Activated CD4-positive, alpha-beta memory T cell treated with anti-CD3 and anti-CD28 coated beads for 36 hours (primary cell): ENCODE data around the gene SERTAD1. TPM values are rescaled to one million over a fixed set of nuclear protein-coding genes. Genes with fewer than 3 reads are reported as not detected.

ENCODE experiments used
- CTCF ChIA-PET: fragments of 350-600 bp; sonication (Branson Sonifier 250); formaldehyde crosslinking; loops from one replicate; lab custom pipeline; 2021; ENCODE audit warnings: antibody characterized with exemption, inconsistent platforms; lab: Charles Lee
- POLR2A ChIA-PET: fragments of 350-600 bp; sonication (Branson Sonifier 250); formaldehyde crosslinking; loops from one replicate; lab custom pipeline; 2021; ENCODE audit warnings: antibody characterized with exemption; lab: Charles Lee
- DNase-seq: peaks from one replicate; pipeline ENCODE4 v3.0.0-alpha.2; 2020
- H3K27ac Mint-ChIP-seq: one replicate; pipeline ENCODE4 v1.8.0; 2021; ENCODE audit warnings: mixed read lengths
- H3K27me3 Mint-ChIP-seq: one replicate; pipeline ENCODE4 v1.8.0; 2021; ENCODE audit warnings: mixed read lengths
- H3K36me3 Mint-ChIP-seq: one replicate; pipeline ENCODE4 v1.8.0; 2021; ENCODE audit warnings: mixed read lengths
- H3K4me1 Mint-ChIP-seq: one replicate; pipeline ENCODE4 v1.8.0; 2021; ENCODE audit warnings: low read depth, mixed read lengths
- H3K4me3 Mint-ChIP-seq: one replicate; pipeline ENCODE4 v1.8.0; 2021; ENCODE audit warnings: mild to moderate bottlenecking, mixed read lengths
- H3K9me3 Mint-ChIP-seq: one replicate; pipeline ENCODE4 v1.8.0; 2021; ENCODE audit warnings: mixed read lengths
- intact Hi-C: fragments of 100-400 bp; cut with micrococcal nuclease; formaldehyde crosslinking; loops from one replicate; pipeline ENCODE4 v1.15.1; 2023
- total RNA-seq, 2 experiments: library from RNA; stranded (reverse); gene quantifications; one replicate each; pipeline ENCODE4 v1.2.3, GENCODE V29; 2021

Gene SERTAD1
- total RNA-seq, 2 experiments from 2014 or later, result 11.5 to 12.6 TPM

GRCh38 chr19:40450664-40451063, 24.9 kb upstream of the SERTAD1 start:
- intact Hi-C loops, result no loop called here

GRCh38 chr19:40449506-40449905, 23.7 kb upstream of the SERTAD1 start:
- Mint-ChIP-seq H3K4me1 (peaks cover 4% of the 10 kb centered on the region), H3K4me3 (no peak overlapping the region), H3K9me3 (no peaks in the 10 kb centered on the region), H3K27me3 (no peaks in the 10 kb centered on the region), H3K36me3 (no peaks in the 10 kb centered on the region), H3K27ac (no peak overlapping the region)
- DNase-seq, result no peak
- POLR2A ChIA-PET, result interaction anchor here (0.6 kb wide), 1 partner anchor 308 kb away, joined by 3 read pairs; no protein-coding TSS in a partner anchor
- CTCF ChIA-PET, result interaction anchor here (0.7 kb wide), 1 partner anchor 86 kb away, joined by 3 read pairs; no protein-coding TSS in a partner anchor
- intact Hi-C loops, result no loop called here

More at GRCh38 chr19:40450664-40451063, 24.9 kb upstream of the SERTAD1 start:
- Mint-ChIP-seq H3K27ac (no peak overlapping the region), H3K36me3 (no peaks in the 10 kb centered on the region), H3K4me1 (no peaks in the 10 kb centered on the region), H3K27me3 (no peaks in the 10 kb centered on the region), H3K4me3 (no peak overlapping the region), H3K9me3 (no peaks in the 10 kb centered on the region)
- no peak for DNase-seq
- CTCF ChIA-PET, result interaction anchor here (1.0 to 1.4 kb wide), 2 partner anchors 14 to 184 kb away, joined by 3 to 4 read pairs; no protein-coding TSS in a partner anchor
- POLR2A ChIA-PET, result no interaction called here

- H3K27me3 Mint-ChIP-seq, result no peaks in the 10 kb centered on the region
- no peak overlapping the region for H3K4me3 Mint-ChIP-seq
- intact Hi-C loops, result no loop called here
- H3K9me3 Mint-ChIP-seq, result no peaks in the 10 kb centered on the region
- H3K27ac Mint-ChIP-seq, result no peak overlapping the region
- ChIA-PET CTCF (interaction anchor here (1.5 kb wide), 1 partner anchor 25 kb away, joined by 4 read pairs; no protein-coding TSS in a partner anchor), POLR2A (no interaction called here)
- peaks cover 14% of the 10 kb centered on the region for H3K4me1 Mint-ChIP-seq
- H3K36me3 Mint-ChIP-seq, result peaks cover 2% of the 10 kb centered on the region
- no peak for DNase-seq
Measured at GRCh38 chr19:40446263-40446784, 20.5 kb upstream of the SERTAD1 start.

GRCh38 chr19:40445780-40446262, 20.0 kb upstream of the SERTAD1 start:
- intact Hi-C loops, result no loop called here
- Mint-ChIP-seq H3K4me1 (peaks cover 14% of the 10 kb centered on the region), H3K36me3 (peaks cover 5% of the 10 kb centered on the region), H3K4me3 (peak overlapping the region; percentile 9), H3K27me3 (no peaks in the 10 kb centered on the region), H3K9me3 (no peaks in the 10 kb centered on the region), H3K27ac (no peak overlapping the region)
- ChIA-PET CTCF (interaction anchor here (1.5 to 4.0 kb wide), 2 partner anchors 19 to 25 kb away, joined by 4 to 32 read pairs; partner anchors contain the start of genes BLVRB and SPTBN4), POLR2A (no interaction called here)
- DNase-seq, result no peak

- DNase-seq, result no peak
- Mint-ChIP-seq H3K27me3 (no peaks in the 10 kb centered on the region), H3K9me3 (no peaks in the 10 kb centered on the region), H3K4me1 (peaks cover 14% of the 10 kb centered on the region), H3K27ac (peak overlapping the region; percentile 79), H3K4me3 (peak overlapping the region; percentile 97), H3K36me3 (peaks cover 5% of the 10 kb centered on the region)
- POLR2A ChIA-PET, result interaction anchor here (2.1 to 2.9 kb wide), 2 partner anchors 12 to 19 kb away, joined by 9 to 20 read pairs; partner anchors contain the start of gene BLVRB
- CTCF ChIA-PET, result interaction anchor here (1.0 to 4.0 kb wide), 2 partner anchors 20 to 24 kb away, joined by 3 to 32 read pairs; partner anchors contain the start of genes BLVRB and SPTBN4
- intact Hi-C loops, result loop anchor here (1.0 kb wide), 3 partner anchors 20 to 160 kb away; partner anchors contain the start of gene BLVRB
Measured at GRCh38 chr19:40444825-40445312, 19.1 kb upstream of the SERTAD1 start.

GRCh38 chr19:40444000-40444824, 18.4 kb upstream of the SERTAD1 start, which contains the start of gene SERTAD3:
SERTAD3 (minus strand) TSS chr19:40444335; CDS start chr19:40442080, 2,255 bp downstream.
- DNase-seq, result peak; percentile 97
- ChIA-PET CTCF (interaction anchor here (0.7 to 4.0 kb wide), 5 partner anchors 18 to 23 kb away, joined by 3 to 32 read pairs (median 6); partner anchors contain the start of genes BLVRB, SERTAD1 and SPTBN4), POLR2A (interaction anchor here (0.6 to 3.2 kb wide), 5 partner anchors 11 to 168 kb away, joined by 3 to 25 read pairs (median 10); partner anchors contain the start of genes BLVRB and SERTAD1)
- Mint-ChIP-seq H3K9me3 (no peaks in the 10 kb centered on the region), H3K27me3 (no peaks in the 10 kb centered on the region), H3K27ac (peak within 1 kb of the TSS; percentile 92), H3K4me1 (peaks cover 14% of the 10 kb centered on the region), H3K36me3 (peaks cover 5% of the 10 kb centered on the region), H3K4me3 (peak within 1 kb of the TSS; percentile 97)
- intact Hi-C loops, result loop anchor here (1.0 kb wide), 8 partner anchors 10 to 161 kb away; partner anchors contain the start of genes AKT2, BLVRB, C19orf47 and PLD3

- CTCF ChIA-PET, result interaction anchor here (0.7 to 4.0 kb wide), 7 partner anchors 17 to 191 kb away, joined by 3 to 32 read pairs (median 6); partner anchors contain the start of genes BLVRB, SERTAD1 and SPTBN4
Measured at GRCh38 chr19:40443131-40443999, 17.6 kb upstream of the SERTAD1 start.

GRCh38 chr19:40442328-40443130, 16.7 kb upstream of the SERTAD1 start:
- Mint-ChIP-seq H3K9me3 (no peaks in the 10 kb centered on the region), H3K27ac (peak overlapping the region; percentile 87), H3K27me3 (no peaks in the 10 kb centered on the region), H3K4me3 (peak overlapping the region; percentile 97), H3K4me1 (peaks cover 14% of the 10 kb centered on the region), H3K36me3 (peaks cover 5% of the 10 kb centered on the region)
- intact Hi-C loops, result loop anchor here (1.0 kb wide), 5 partner anchors 8 to 157 kb away; partner anchors contain the start of genes AKT2, C19orf47 and PLD3
- ChIA-PET POLR2A (interaction anchor here (1.0 to 3.2 kb wide), 6 partner anchors 9 to 39 kb away, joined by 5 to 25 read pairs (median 10); partner anchors contain the start of genes BLVRB and SERTAD1), CTCF (interaction anchor here (0.7 to 4.0 kb wide), 7 partner anchors 16 to 192 kb away, joined by 3 to 32 read pairs (median 6); partner anchors contain the start of genes BLVRB, SERTAD1 and SPTBN4)
- DNase-seq, result no peak

More at GRCh38 chr19:40443131-40443999, 17.6 kb upstream of the SERTAD1 start:
- intact Hi-C loops, result loop anchor here (1.0 kb wide), 5 partner anchors 9 to 158 kb away; partner anchors contain the start of genes AKT2, C19orf47 and PLD3
- POLR2A ChIA-PET, result interaction anchor here (0.7 to 3.2 kb wide), 7 partner anchors 10 to 40 kb away, joined by 3 to 25 read pairs (median 9); partner anchors contain the start of genes BLVRB and SERTAD1
- peak; percentile 100 for DNase-seq
- Mint-ChIP-seq H3K27me3 (no peaks in the 10 kb centered on the region), H3K4me1 (peaks cover 14% of the 10 kb centered on the region), H3K36me3 (peaks cover 5% of the 10 kb centered on the region), H3K4me3 (peak overlapping the region; percentile 97), H3K27ac (peak overlapping the region; percentile 92), H3K9me3 (no peaks in the 10 kb centered on the region)

GRCh38 chr19:40441719-40442253, 16.0 kb upstream of the SERTAD1 start:
- Mint-ChIP-seq H3K4me3 (peak overlapping the region; percentile 97), H3K27me3 (no peaks in the 10 kb centered on the region), H3K9me3 (no peaks in the 10 kb centered on the region), H3K4me1 (peaks cover 14% of the 10 kb centered on the region), H3K27ac (peak overlapping the region; percentile 87), H3K36me3 (peaks cover 5% of the 10 kb centered on the region)
- intact Hi-C loops, result no loop called here
- no peak for DNase-seq
- CTCF ChIA-PET, result interaction anchor here (1.7 to 4.0 kb wide), 4 partner anchors 16 to 23 kb away, joined by 5 to 32 read pairs (median 12); partner anchors contain the start of genes BLVRB, SERTAD1 and SPTBN4
- POLR2A ChIA-PET, result interaction anchor here (3.2 kb wide), 1 partner anchor 15 kb away, joined by 25 read pairs; the partner anchor contains the start of gene SERTAD1
